Natural killer cell treated with Interleukin-12 subunit alpha and Interleukin-12 subunit beta and Interleukin-15 and Interleukin-18, amount 100 ng/mL, for 72 hours (primary cell): ENCODE results near the gene ROBO1. TPM values are rescaled to one million over a fixed set of nuclear protein-coding genes. Genes with fewer than 3 reads are reported as not detected.

Experiments
- ATAC-seq, 2 donors: fragments of 150-1000 bp; cut with Tn5 transposase in 1 of 2; sonication (Bioruptor Pico), chemical (Tn5 transposase) in 1 of 2; 2 replicates each; pipeline ENCODE4 v1.10.0; 2021
- DNase-seq: peaks from one replicate; pipeline ENCODE4 v3.0.0; 2022; ENCODE audit warnings: low spot score
- H3K27ac Mint-ChIP-seq, 2 donors: 1 replicate in 1 of 2; 2 replicates in 1 of 2; pipeline ENCODE4 v1.8.0; 2022; ENCODE audit warnings: mixed read lengths in 2 of 2, mild to moderate bottlenecking in 1 of 2, moderate library complexity in 1 of 2
- H3K27me3 Mint-ChIP-seq, 2 donors: 1 replicate in 1 of 2; 2 replicates in 1 of 2; pipeline ENCODE4 v1.8.0; 2022; ENCODE audit warnings: mixed read lengths in 2 of 2
- H3K36me3 Mint-ChIP-seq: one replicate; pipeline ENCODE4 v1.8.0; 2022; ENCODE audit warnings: mixed read lengths
- H3K4me1 Mint-ChIP-seq, 2 donors: 1 replicate in 1 of 2; 2 replicates in 1 of 2; pipeline ENCODE4 v1.8.0; 2022; ENCODE audit warnings: low read depth in 2 of 2, mixed read lengths in 2 of 2, mild to moderate bottlenecking in 1 of 2
- H3K4me3 Mint-ChIP-seq: one replicate; pipeline ENCODE4 v1.8.0; 2022; ENCODE audit warnings: mixed read lengths
- H3K9me3 Mint-ChIP-seq: 2 replicates; pipeline ENCODE4 v1.8.0; 2022; ENCODE audit warnings: mixed read lengths
- total RNA-seq, 2 donors: library from RNA; stranded (reverse); gene quantifications; one replicate each; pipeline ENCODE4 v1.2.3, GENCODE V29; 2022

The ROBO1 gene
- total RNA-seq, 2 donors from 2014 or later, result 0.05 TPM; not detected in 1

- DNase-seq (no peak), ATAC-seq (no peak)
- Mint-ChIP-seq H3K4me1 (no peaks in the 10 kb centered on the region), H3K4me3 (no peak overlapping the region), H3K27me3 (no peaks in the 10 kb centered on the region), H3K36me3 (no peaks in the 10 kb centered on the region), H3K27ac (no peak overlapping the region), H3K9me3 (peaks cover 7% of the 10 kb centered on the region)
Observed at GRCh38 chr3:78926523-78926922, 841.3 kb downstream of the ROBO1 start.

GRCh38 chr3:78924711-78925110, 843.1 kb downstream of the ROBO1 start:
- no peak overlapping the region for H3K27ac Mint-ChIP-seq
- no peaks in the 10 kb centered on the region for H3K36me3 Mint-ChIP-seq
- peaks cover 7% of the 10 kb centered on the region for H3K9me3 Mint-ChIP-seq
- no peaks in the 10 kb centered on the region for H3K27me3 Mint-ChIP-seq
- DNase-seq (no peak), ATAC-seq (no peak)
- no peak overlapping the region for H3K4me3 Mint-ChIP-seq
- H3K4me1 Mint-ChIP-seq, result no peaks in the 10 kb centered on the region

GRCh38 chr3:78919021-78919755, 848.6 kb downstream of the ROBO1 start:
- H3K4me1 Mint-ChIP-seq, result no peaks in the 10 kb centered on the region

GRCh38 chr3:78918361-78919020, 849.3 kb downstream of the ROBO1 start:
- no peaks in the 10 kb centered on the region for H3K4me1 Mint-ChIP-seq

More at GRCh38 chr3:78919021-78919755, 848.6 kb downstream of the ROBO1 start:
- ATAC-seq, result no peak
- Mint-ChIP-seq H3K9me3 (no peaks in the 10 kb centered on the region), H3K36me3 (no peaks in the 10 kb centered on the region), H3K27ac (no peak overlapping the region), H3K27me3 (no peaks in the 10 kb centered on the region), H3K4me3 (no peak overlapping the region)
- no peak for DNase-seq

GRCh38 chr3:78917536-78917935, 850.3 kb downstream of the ROBO1 start:
- H3K27me3 Mint-ChIP-seq, result no peaks in the 10 kb centered on the region

More at GRCh38 chr3:78918361-78919020, 849.3 kb downstream of the ROBO1 start:
- DNase-seq (no peak), ATAC-seq (no peak)
- no peak overlapping the region for H3K4me3 Mint-ChIP-seq
- no peak overlapping the region for H3K27ac Mint-ChIP-seq
- H3K36me3 Mint-ChIP-seq, result no peaks in the 10 kb centered on the region
- H3K27me3 Mint-ChIP-seq, result no peaks in the 10 kb centered on the region
- no peaks in the 10 kb centered on the region for H3K9me3 Mint-ChIP-seq

GRCh38 chr3:78913711-78914110, 854.1 kb downstream of the ROBO1 start:
- H3K36me3 Mint-ChIP-seq, result no peaks in the 10 kb centered on the region
- H3K4me3 Mint-ChIP-seq, result no peak overlapping the region
- no peaks in the 10 kb centered on the region for H3K4me1 Mint-ChIP-seq
- no peaks in the 10 kb centered on the region for H3K27me3 Mint-ChIP-seq
- ATAC-seq (no peak), DNase-seq (no peak)
- H3K9me3 Mint-ChIP-seq, result peaks cover 4% of the 10 kb centered on the region
- no peak overlapping the region for H3K27ac Mint-ChIP-seq

More at GRCh38 chr3:78917536-78917935, 850.3 kb downstream of the ROBO1 start:
- Mint-ChIP-seq H3K4me3 (no peak overlapping the region), H3K9me3 (no peaks in the 10 kb centered on the region), H3K4me1 (no peaks in the 10 kb centered on the region), H3K36me3 (no peaks in the 10 kb centered on the region), H3K27ac (no peak overlapping the region)
- DNase-seq (no peak), ATAC-seq (no peak)

GRCh38 chr3:78912687-78913086, 855.1 kb downstream of the ROBO1 start:
- Mint-ChIP-seq H3K27ac (no peak overlapping the region), H3K4me3 (no peak overlapping the region), H3K4me1 (no peaks in the 10 kb centered on the region), H3K9me3 (peaks cover 4% of the 10 kb centered on the region), H3K27me3 (no peaks in the 10 kb centered on the region), H3K36me3 (no peaks in the 10 kb centered on the region)
- DNase-seq (no peak), ATAC-seq (no peak)

GRCh38 chr3:78912259-78912658, 855.5 kb downstream of the ROBO1 start:
- H3K9me3 Mint-ChIP-seq, result peaks cover 4% of the 10 kb centered on the region
- no peak for ATAC-seq
- DNase-seq, result no peak
- H3K4me3 Mint-ChIP-seq, result no peak overlapping the region
- no peaks in the 10 kb centered on the region for H3K27me3 Mint-ChIP-seq
- H3K27ac Mint-ChIP-seq, result no peak overlapping the region
- no peaks in the 10 kb centered on the region for H3K4me1 Mint-ChIP-seq
- no peaks in the 10 kb centered on the region for H3K36me3 Mint-ChIP-seq

- H3K4me3 Mint-ChIP-seq, result no peak overlapping the region
- no peak overlapping the region for H3K27ac Mint-ChIP-seq
- no peaks in the 10 kb centered on the region for H3K4me1 Mint-ChIP-seq
- DNase-seq (no peak), ATAC-seq (no peak)
- peaks cover 4% of the 10 kb centered on the region for H3K9me3 Mint-ChIP-seq
- H3K36me3 Mint-ChIP-seq, result peaks cover 4% of the 10 kb centered on the region
- H3K27me3 Mint-ChIP-seq, result no peaks in the 10 kb centered on the region
Observed at GRCh38 chr3:78911394-78911793, 856.4 kb downstream of the ROBO1 start.

GRCh38 chr3:78908236-78908635, 859.6 kb downstream of the ROBO1 start:
- ATAC-seq (no peak), DNase-seq (no peak)
- H3K27me3 Mint-ChIP-seq, result no peaks in the 10 kb centered on the region
- no peak overlapping the region for H3K27ac Mint-ChIP-seq
- peaks cover 4% of the 10 kb centered on the region for H3K36me3 Mint-ChIP-seq
- H3K4me1 Mint-ChIP-seq, result no peaks in the 10 kb centered on the region
- peaks cover 8% of the 10 kb centered on the region for H3K9me3 Mint-ChIP-seq
- no peak overlapping the region for H3K4me3 Mint-ChIP-seq

GRCh38 chr3:78907367-78907766, 860.4 kb downstream of the ROBO1 start:
- peaks cover 8% of the 10 kb centered on the region for H3K9me3 Mint-ChIP-seq
- H3K4me3 Mint-ChIP-seq, result no peak overlapping the region
- H3K4me1 Mint-ChIP-seq, result no peaks in the 10 kb centered on the region
- ATAC-seq (no peak), DNase-seq (no peak)
- no peak overlapping the region for H3K27ac Mint-ChIP-seq
- H3K36me3 Mint-ChIP-seq, result peaks cover 4% of the 10 kb centered on the region
- no peaks in the 10 kb centered on the region for H3K27me3 Mint-ChIP-seq

- DNase-seq (no peak), ATAC-seq (no peak)
- Mint-ChIP-seq H3K9me3 (peaks cover 8% of the 10 kb centered on the region), H3K27ac (no peak overlapping the region), H3K27me3 (no peaks in the 10 kb centered on the region), H3K4me1 (no peaks in the 10 kb centered on the region), H3K4me3 (no peak overlapping the region), H3K36me3 (peaks cover 4% of the 10 kb centered on the region)
Observed at GRCh38 chr3:78906930-78907329, 860.9 kb downstream of the ROBO1 start.

- peaks cover 8% of the 10 kb centered on the region for H3K9me3 Mint-ChIP-seq
- H3K36me3 Mint-ChIP-seq, result peaks cover 4% of the 10 kb centered on the region
- H3K4me1 Mint-ChIP-seq, result no peaks in the 10 kb centered on the region
- no peak overlapping the region for H3K4me3 Mint-ChIP-seq
- ATAC-seq (no peak), DNase-seq (no peak)
- H3K27me3 Mint-ChIP-seq, result no peaks in the 10 kb centered on the region
- H3K27ac Mint-ChIP-seq, result no peak overlapping the region
Observed at GRCh38 chr3:78906245-78906644, 861.6 kb downstream of the ROBO1 start.

GRCh38 chr3:78905700-78906099, 862.1 kb downstream of the ROBO1 start:
- Mint-ChIP-seq H3K27ac (no peak overlapping the region), H3K36me3 (peaks cover 4% of the 10 kb centered on the region), H3K4me3 (no peak overlapping the region), H3K27me3 (no peaks in the 10 kb centered on the region), H3K9me3 (peaks cover 8% of the 10 kb centered on the region), H3K4me1 (no peaks in the 10 kb centered on the region)
- ATAC-seq, result no peak
- no peak for DNase-seq
